Ovary (tissue), 3 donors: ENCODE measurements around the gene NAB2.

Source experiments
- CTCF ChIP-seq, 3 donors: fragments of 450-650 bp in 2 of 3; fragments of 200-600 bp in 1 of 3; IDR thresholded peaks; one replicate each; pipeline versions ENCODE4 v1.5.1 to v1.8.0; 2016 to 2022; ENCODE audit warnings: antibody characterized with exemption in 3 of 3, mild to moderate bottlenecking in 1 of 3
- EP300 ChIP-seq: sonication (generic); formaldehyde crosslinking; IDR thresholded peaks from one replicate; pipeline ENCODE4 v1.6.1; 2017; ENCODE audit warnings: antibody characterized with exemption
- POLR2A ChIP-seq: fragments of 450-650 bp; IDR thresholded peaks from one replicate; pipeline ENCODE4 v1.6.1; 2017; ENCODE audit warnings: antibody characterized with exemption, mild to moderate bottlenecking, moderate library complexity
- donor health status: DM: no; HTN: no; CAD: no.

- TF ChIP-seq CTCF (IDR thresholded peaks at IDR 0.05) (no peak), POLR2A (no peak), EP300 (no peak)
Measured at GRCh38 chr12:57138526-57139272, 49.8 kb downstream of the NAB2 start.
